PC-9 (cell line): ENCODE data around the gene SLC5A12. TPM values are rescaled to one million over a fixed set of nuclear protein-coding genes. Genes with fewer than 3 reads are reported as not detected.

Source experiments
- BruUV-seq: library from RNA; stranded (reverse); fragments of 400-500 nt; replicated peaks from 2 replicates; lab custom pipeline; 2021; lab: Mats Ljungman, UMichigan
- CTCF ChIA-PET: fragments of 300-600 bp; sonication (Branson Sonifier 250); formaldehyde crosslinking; loops from one replicate; lab custom pipeline; 2022; ENCODE audit warnings: antibody characterized with exemption; lab: Charles Lee
- POLR2A ChIA-PET: fragments of 300-600 bp; sonication (Branson Sonifier 250); formaldehyde crosslinking; loops from one replicate; lab custom pipeline; 2022; ENCODE audit warnings: antibody characterized with exemption; ENCODE audit not compliant: unreplicated experiment; lab: Charles Lee
- DNase-seq, 2 experiments: peaks; one replicate each; pipeline versions ENCODE4 v3.0.0 to v3.0.0-alpha.2; 2015 to 2022; ENCODE audit warnings: mixed read lengths in 1 of 2
- H2AFZ ChIP-seq: fragments of 200-600 bp; sonication (generic); 2 replicates; pipeline ENCODE4 v1.8.1; 2017; ENCODE audit warnings: antibody characterized with exemption
- H3F3A ChIP-seq: fragments of 200-600 bp; sonication (generic); 2 replicates; pipeline ENCODE4 v1.8.1; 2017; ENCODE audit warnings: antibody characterized with exemption, mild to moderate bottlenecking, low read depth; ENCODE audit not compliant: insufficient read depth
- H3K27ac ChIP-seq: fragments of 200-600 bp; sonication (generic); 2 replicates; pipeline ENCODE4 v1.6.1; 2016; ENCODE audit warnings: mixed run types
- H3K27me3 ChIP-seq: fragments of 200-600 bp; sonication (generic); 2 replicates; pipeline ENCODE4 v1.6.1; 2016; ENCODE audit warnings: low read depth, mixed run types; ENCODE audit not compliant: insufficient read depth
- H3K36me3 ChIP-seq: fragments of 200-600 bp; sonication (generic); 2 replicates; pipeline ENCODE4 v1.6.1; 2016; ENCODE audit warnings: low read depth, mixed run types
- H3K4me1 ChIP-seq: fragments of 200-600 bp; sonication (generic); replicated peaks from 2 replicates; pipeline ENCODE4 v1.6.1; 2016; ENCODE audit warnings: mixed run types; ENCODE audit not compliant: insufficient read depth
- H3K4me2 ChIP-seq: fragments of 200-600 bp; sonication (generic); 2 replicates; pipeline ENCODE4 v1.6.1; 2017; ENCODE audit warnings: mixed run types
- H3K4me3 ChIP-seq: fragments of 200-600 bp; sonication (generic); 2 replicates; pipeline ENCODE4 v1.6.1; 2016; ENCODE audit warnings: mixed run types
- H3K79me2 ChIP-seq: fragments of 200-600 bp; sonication (generic); 2 replicates; pipeline ENCODE4 v1.6.1; 2017; ENCODE audit warnings: low read depth, mixed run types
- H3K9me2 ChIP-seq: fragments of 200-600 bp; sonication (generic); 2 replicates; pipeline ENCODE4 v1.8.1; 2017; ENCODE audit warnings: mild to moderate bottlenecking; ENCODE audit not compliant: insufficient read depth
- H3K9me3 ChIP-seq: fragments of 200-600 bp; sonication (generic); 2 replicates; pipeline ENCODE4 v1.8.1; 2016; ENCODE audit warnings: low read depth; ENCODE audit not compliant: insufficient read depth
- H4K20me1 ChIP-seq: fragments of 200-600 bp; sonication (generic); 2 replicates; pipeline ENCODE4 v1.8.1; 2017; ENCODE audit not compliant: insufficient read depth
- CTCF ChIP-seq: fragments of 200-600 bp; sonication (generic); conservative IDR thresholded peaks from 2 replicates; pipeline ENCODE4 v1.6.1; 2017; ENCODE audit warnings: mixed run types, antibody characterized with exemption, mild to moderate bottlenecking, moderate library complexity
- EZH2 ChIP-seq: fragments of 200-600 bp; sonication (generic); IDR thresholded peaks from 2 replicates; pipeline ENCODE4 v1.8.0; 2017; ENCODE audit warnings: antibody characterized with exemption, low read depth
- intact Hi-C: fragments of 100-400 bp; cut with micrococcal nuclease; formaldehyde crosslinking; loops from one replicate; pipeline ENCODE4 v1.10.0; 2022; ENCODE audit not compliant: unreplicated experiment
- total RNA-seq: library from RNA; stranded (reverse); gene quantifications from 2 replicates; pipeline ENCODE4 v1.2.3, GENCODE V29; 2021

SLC5A12 gene
- total RNA-seq, 1 experiment from 2014 or later = not detected

- Histone ChIP-seq H3K36me3 (no peaks in the 10 kb centered on the region), H2AFZ (no peak overlapping the region), H4K20me1 (no peaks in the 10 kb centered on the region), H3K4me1 (peaks cover 16% of the 10 kb centered on the region), H3K27me3 (no peaks in the 10 kb centered on the region), H3K4me2 (no peak overlapping the region), H3K27ac (peak overlapping the region; percentile 48), H3K4me3 (no peak overlapping the region), H3K9me3 (no peaks in the 10 kb centered on the region), H3F3A (peaks cover 6% of the 10 kb centered on the region; the same call in 1 of the 2 replicates), H3K9me2 (no peaks in the 10 kb centered on the region), H3K79me2 (no peaks in the 10 kb centered on the region)
- no TSS peak for BruUV-seq
- intact Hi-C loops = loop anchor here (1.0 to 5.0 kb wide), 2 partner anchors 38 to 64 kb away; no protein-coding TSS in a partner anchor
- CTCF ChIA-PET = no interaction called here
- TF ChIP-seq CTCF = no peak
- no peak for TF ChIP-seq EZH2
- peak in 1 of 2 experiments; percentile 46 for DNase-seq
- POLR2A ChIA-PET = interaction anchor here (0.6 kb wide), 1 partner anchor 865 kb away, joined by 5 read pairs; no protein-coding TSS in a partner anchor
These were observed 101.4 kb downstream of the SLC5A12 start for GRCh38 chr11:26620282-26621045.

GRCh38 chr11:26618441-26618840, 103.4 kb downstream of the SLC5A12 start:
- Histone ChIP-seq H3K4me3 (no peak overlapping the region), H3K4me2 (no peak overlapping the region), H3K9me3 (no peaks in the 10 kb centered on the region), H3K36me3 (no peaks in the 10 kb centered on the region), H3K27ac (no peak overlapping the region), H4K20me1 (no peaks in the 10 kb centered on the region), H3K27me3 (no peaks in the 10 kb centered on the region), H3K79me2 (no peaks in the 10 kb centered on the region), H3K9me2 (no peaks in the 10 kb centered on the region), H3K4me1 (peaks cover 15% of the 10 kb centered on the region), H3F3A (peaks cover 6% of the 10 kb centered on the region; the same call in 1 of the 2 replicates), H2AFZ (no peak overlapping the region)
- no peak for TF ChIP-seq CTCF
- no peak for TF ChIP-seq EZH2
- intact Hi-C loops = no loop called here
- no TSS peak for BruUV-seq
- ChIA-PET CTCF (no interaction called here), POLR2A (no interaction called here)
- DNase-seq = no peak

Other genes starting within 250 kb of the SLC5A12 start
- 0.18 and 0.70 TPM in 2 replicates for gene MUC15, start 149.8 kb downstream of the SLC5A12 start, total RNA-seq